CD8-positive, alpha-beta memory T cell (primary cell): Measurements from ENCODE around the gene TBC1D26. TPM values are rescaled to one million over a fixed set of nuclear protein-coding genes. Genes with fewer than 3 reads are reported as not detected.
"Not testable (repeated sequence)": the region's sequence is repeated elsewhere in the genome, so short reads cannot be mapped to it uniquely, and the experiment has no call there.

ENCODE experiments used
- CTCF ChIA-PET: fragments of 350-600 bp; sonication (Branson Sonifier 250); formaldehyde crosslinking; loops from one replicate; lab custom pipeline; 2021; ENCODE audit warnings: antibody characterized with exemption; lab: Charles Lee
- POLR2A ChIA-PET: fragments of 350-600 bp; sonication (Branson Sonifier 250); formaldehyde crosslinking; loops from one replicate; lab custom pipeline; 2021; ENCODE audit warnings: antibody characterized with exemption; lab: Charles Lee
- DNase-seq, 5 donors: peaks; one replicate each; pipeline versions ENCODE4 v3.0.0 to v3.0.0-alpha.2; 2020 to 2022; ENCODE audit warnings: mixed read lengths in 1 of 5
- H3K27ac ChIP-seq: one replicate; pipeline ENCODE4 v1.7.0; 2013; ENCODE audit warnings: low read depth, mild to moderate bottlenecking, low read length, moderate library complexity
- H3K27me3 ChIP-seq: 2 replicates; pipeline ENCODE4 v1.7.0; 2013; ENCODE audit warnings: low read length, mild to moderate bottlenecking; ENCODE audit not compliant: insufficient read depth, poor library complexity, severe bottlenecking
- H3K36me3 ChIP-seq: 2 replicates; pipeline ENCODE4 v1.7.0; 2013; ENCODE audit warnings: mild to moderate bottlenecking, low read length, moderate library complexity; ENCODE audit not compliant: insufficient read depth
- H3K4me1 ChIP-seq: 2 replicates; pipeline ENCODE4 v1.7.0; 2013; ENCODE audit warnings: mild to moderate bottlenecking, low read length, moderate library complexity; ENCODE audit not compliant: insufficient read depth
- H3K4me3 ChIP-seq: 2 replicates; pipeline ENCODE4 v1.7.0; 2013; ENCODE audit warnings: mild to moderate bottlenecking, low read length
- H3K9me3 ChIP-seq: 2 replicates; pipeline ENCODE4 v1.7.0; 2013; ENCODE audit warnings: mild to moderate bottlenecking, low read length
- H3K27ac Mint-ChIP-seq, 8 donors: one replicate each; pipeline ENCODE4 v1.8.0; 2020 to 2021; ENCODE audit warnings: mixed read lengths in 8 of 8, mild to moderate bottlenecking in 6 of 8, inconsistent platforms in 3 of 8, moderate library complexity in 3 of 8
- H3K27me3 Mint-ChIP-seq, 2 donors: one replicate each; pipeline ENCODE4 v1.8.0; 2020 to 2021; ENCODE audit warnings: mixed read lengths in 2 of 2, mild to moderate bottlenecking in 1 of 2, moderate library complexity in 1 of 2
- H3K36me3 Mint-ChIP-seq, 3 donors: one replicate each; pipeline ENCODE4 v1.8.0; 2020 to 2021; ENCODE audit warnings: mixed read lengths in 3 of 3, inconsistent platforms in 1 of 3, mild to moderate bottlenecking in 1 of 3
- H3K4me1 Mint-ChIP-seq, 3 donors: one replicate each; pipeline ENCODE4 v1.8.0; 2020 to 2021; ENCODE audit warnings: mixed read lengths in 3 of 3, inconsistent platforms in 1 of 3, mild to moderate bottlenecking in 1 of 3
- H3K4me3 Mint-ChIP-seq, 7 donors: one replicate each; pipeline ENCODE4 v1.8.0; 2020 to 2021; ENCODE audit warnings: mixed read lengths in 7 of 7, mild to moderate bottlenecking in 6 of 7, moderate library complexity in 4 of 7, inconsistent platforms in 2 of 7
- H3K9me3 Mint-ChIP-seq, 5 donors: one replicate each; pipeline ENCODE4 v1.8.0; 2020 to 2022; ENCODE audit warnings: mixed read lengths in 5 of 5, mild to moderate bottlenecking in 3 of 5, moderate library complexity in 2 of 5, inconsistent platforms in 1 of 5
- polyA plus RNA-seq: library from polyadenylated mRNA; unstranded; fragments of 300-500 nt; fragmentation: Illumina TruSeq; gene quantifications from one replicate; pipeline ENCODE4 v1.2.3, GENCODE V29; 2021
- total RNA-seq, 2 experiments: library from RNA; stranded (reverse); gene quantifications; one replicate each; pipeline ENCODE4 v1.2.3, GENCODE V29; 2021

TBC1D26 gene
- total and polyA plus RNA-seq, 3 experiments from 2014 or later = 0.20 to 0.26 (median 0.23) TPM

DNA sequence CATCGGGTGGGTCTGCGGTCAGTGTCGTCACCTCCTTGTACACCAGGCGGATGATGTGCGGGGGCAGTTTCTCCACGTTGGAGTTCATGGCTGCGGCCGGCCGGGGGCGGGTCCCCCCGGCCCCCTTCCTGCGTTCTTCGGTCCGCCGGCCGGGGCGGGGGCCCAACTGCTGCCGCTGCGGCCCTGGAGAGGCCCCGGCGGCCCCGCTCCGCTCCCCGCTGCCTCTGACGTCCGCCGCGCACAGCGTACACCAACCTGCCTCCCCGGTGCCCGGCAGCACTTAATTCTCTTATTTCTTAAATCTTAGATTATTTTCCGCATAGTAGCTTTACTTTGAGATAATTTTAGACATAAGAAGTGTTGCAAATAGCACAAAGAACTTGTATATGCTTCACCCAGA, 27.3 kb upstream of the TBC1D26 start:
- H3K4me1 Mint-ChIP-seq, POLR2A ChIA-PET, CTCF ChIA-PET, H3K27me3 ChIP-seq, H3K4me1 ChIP-seq, H3K9me3 ChIP-seq, H3K4me3 ChIP-seq, H3K27ac ChIP-seq, H3K36me3 ChIP-seq, H3K27ac Mint-ChIP-seq, DNase-seq, H3K27me3 Mint-ChIP-seq, H3K4me3 Mint-ChIP-seq: not testable (repeated sequence)
- peaks cover 30 to 54% (median 41%) of the 10 kb centered on the region in 3 donors for H3K36me3 Mint-ChIP-seq
- peaks cover 8 to 26% (median 16%) of the 10 kb centered on the region in 5 donors for H3K9me3 Mint-ChIP-seq

DNA sequence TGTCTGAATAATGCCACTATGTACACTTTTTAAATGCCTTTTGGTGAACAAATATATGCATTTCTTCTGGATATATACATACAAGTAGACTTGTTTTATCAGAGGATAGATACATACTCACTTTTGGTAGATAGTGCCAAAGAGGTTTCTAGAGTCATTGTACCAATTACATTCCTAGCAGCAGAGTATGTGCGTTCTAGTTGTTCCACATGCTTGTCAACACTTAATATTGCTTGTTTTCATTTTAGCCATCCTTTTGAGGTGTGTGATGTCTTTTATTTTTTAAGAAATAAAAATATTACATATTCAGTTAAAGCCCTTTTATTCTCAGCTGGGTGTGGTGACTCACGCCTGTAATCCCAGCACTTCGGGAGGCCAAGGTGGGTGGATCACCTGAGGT, 23.2 kb upstream of the TBC1D26 start:
- H3K27me3 Mint-ChIP-seq, POLR2A ChIA-PET, DNase-seq, H3K27ac ChIP-seq, H3K4me1 ChIP-seq, H3K27ac Mint-ChIP-seq, H3K4me3 ChIP-seq, H3K27me3 ChIP-seq, CTCF ChIA-PET, H3K9me3 ChIP-seq, H3K36me3 ChIP-seq, H3K4me3 Mint-ChIP-seq, H3K4me1 Mint-ChIP-seq: not testable (repeated sequence)
- Mint-ChIP-seq H3K36me3 (peaks cover 31 to 60% (median 58%) of the 10 kb centered on the region in 3 donors), H3K9me3 (peaks cover 17 to 45% (median 28%) of the 10 kb centered on the region in 5 donors)

DNA sequence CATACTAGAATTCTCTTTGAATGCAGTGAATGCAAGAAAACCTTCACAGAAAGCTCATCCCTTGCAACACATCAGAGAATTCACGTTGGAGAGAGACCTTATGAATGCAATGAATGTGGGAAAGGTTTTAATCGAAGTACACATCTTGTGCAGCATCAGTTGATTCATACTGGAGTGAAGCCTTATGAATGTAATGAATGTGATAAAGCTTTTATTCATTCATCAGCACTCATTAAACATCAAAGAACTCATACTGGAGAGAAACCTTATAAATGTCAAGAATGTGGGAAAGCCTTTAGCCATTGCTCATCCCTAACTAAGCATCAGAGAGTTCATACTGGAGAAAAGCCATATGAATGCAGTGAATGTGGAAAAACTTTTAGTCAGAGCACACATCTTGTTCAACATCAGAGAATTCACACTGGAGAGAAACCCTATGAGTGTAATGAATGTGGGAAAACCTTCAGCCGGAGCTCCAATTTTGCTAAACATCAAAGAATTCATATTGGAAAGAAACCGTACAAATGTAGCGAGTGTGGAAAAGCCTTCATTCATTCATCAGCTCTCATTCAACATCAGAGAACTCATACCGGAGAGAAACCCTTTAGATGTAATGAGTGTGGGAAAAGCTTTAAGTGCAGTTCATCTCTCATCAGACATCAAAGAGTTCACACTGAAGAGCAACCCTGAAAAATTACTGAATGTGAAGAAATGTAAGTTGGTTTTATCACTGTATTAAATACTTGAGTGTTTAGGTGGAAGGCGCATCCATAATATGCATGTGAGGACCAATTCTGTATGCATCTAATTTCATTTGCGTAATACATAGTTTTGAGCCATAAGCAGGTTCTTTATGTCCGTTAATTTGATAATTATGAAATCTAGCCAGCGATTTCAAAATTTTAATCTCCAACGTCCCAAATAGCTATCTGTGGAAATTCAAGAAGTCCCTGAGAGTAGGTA, 15.2 kb upstream of the TBC1D26 start:
- DNase-seq, H3K4me1 ChIP-seq, H3K36me3 ChIP-seq, H3K4me1 Mint-ChIP-seq, H3K27ac Mint-ChIP-seq, H3K4me3 ChIP-seq, H3K27me3 ChIP-seq, CTCF ChIA-PET, H3K27ac ChIP-seq, H3K27me3 Mint-ChIP-seq, H3K4me3 Mint-ChIP-seq: not testable (repeated sequence)
- Mint-ChIP-seq H3K9me3 (peaks cover 20 to 57% (median 57%) of the 10 kb centered on the region in 5 donors), H3K36me3 (peaks cover 11 to 36% (median 27%) of the 10 kb centered on the region in 3 donors)
- POLR2A ChIA-PET = interaction anchor here (0.7 kb wide), 1 partner anchor 493 kb away, joined by 4 read pairs; no protein-coding TSS in a partner anchor
- H3K9me3 ChIP-seq = peaks cover 10% of the 10 kb centered on the region

DNA sequence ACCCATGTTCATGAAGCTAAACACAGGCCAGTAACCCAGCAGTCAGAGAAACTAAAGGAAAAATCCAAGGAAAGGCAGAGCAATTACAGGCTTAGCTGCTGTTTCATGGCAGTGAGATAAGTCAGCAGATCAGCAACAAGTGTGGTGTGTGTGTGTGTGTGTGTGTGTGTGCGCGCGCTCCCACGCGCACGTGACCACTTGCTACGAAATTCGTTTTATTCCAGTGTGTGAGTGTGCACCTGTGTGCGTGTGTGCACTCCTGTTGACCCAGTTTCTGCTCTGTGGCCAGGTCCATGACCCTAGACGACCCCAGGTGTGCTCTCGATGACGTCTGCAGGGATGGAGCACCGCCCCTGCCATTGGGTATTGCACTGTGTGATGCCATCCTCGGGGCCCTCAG, 1.5 kb upstream of the TBC1D26 start:
- peaks cover 6 to 10% (median 10%) of the 10 kb centered on the region in 5 donors for H3K9me3 Mint-ChIP-seq
- H3K27ac Mint-ChIP-seq, H3K4me3 Mint-ChIP-seq, DNase-seq, H3K27ac ChIP-seq, H3K27me3 ChIP-seq, H3K36me3 ChIP-seq, H3K36me3 Mint-ChIP-seq, H3K4me1 Mint-ChIP-seq, POLR2A ChIA-PET, H3K4me3 ChIP-seq, CTCF ChIA-PET, H3K9me3 ChIP-seq, H3K27me3 Mint-ChIP-seq, H3K4me1 ChIP-seq: not testable (repeated sequence)

DNA sequence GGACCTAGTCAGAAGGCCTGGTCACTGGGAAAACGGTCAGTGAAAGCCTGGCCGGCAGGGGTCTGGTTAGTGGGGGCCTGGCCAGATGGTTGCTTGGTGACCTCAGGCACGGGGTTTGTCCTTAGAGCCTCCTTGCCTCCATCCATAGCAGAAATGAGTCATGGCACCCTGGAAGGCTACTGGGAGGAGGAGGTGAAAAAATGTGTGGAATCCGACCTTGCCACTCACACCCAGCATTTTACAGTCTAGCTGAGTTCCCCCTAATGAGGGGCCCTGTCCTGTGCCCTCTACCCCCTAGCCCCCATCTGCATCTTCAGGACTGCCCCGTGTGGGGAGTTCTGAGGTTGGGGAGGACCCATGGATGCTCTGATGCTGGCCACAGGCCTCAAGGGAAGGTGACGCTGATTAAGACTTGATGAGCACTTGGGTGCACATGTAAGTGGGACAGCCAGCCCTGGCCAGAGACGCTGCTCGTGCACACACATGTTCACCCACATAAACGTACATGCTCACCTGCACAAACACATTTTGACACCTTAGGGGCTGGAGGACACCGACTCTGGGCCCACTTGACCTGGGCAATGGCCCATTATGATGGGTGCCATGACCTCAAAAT, 1.2 kb downstream of the TBC1D26 start:
- H3K4me1 Mint-ChIP-seq, DNase-seq, H3K27me3 Mint-ChIP-seq, H3K27ac Mint-ChIP-seq, H3K4me3 Mint-ChIP-seq, CTCF ChIA-PET, H3K4me1 ChIP-seq, H3K9me3 ChIP-seq, H3K36me3 ChIP-seq, H3K9me3 Mint-ChIP-seq, H3K27ac ChIP-seq, H3K27me3 ChIP-seq, H3K4me3 ChIP-seq, H3K36me3 Mint-ChIP-seq, POLR2A ChIA-PET: not testable (repeated sequence)

DNA sequence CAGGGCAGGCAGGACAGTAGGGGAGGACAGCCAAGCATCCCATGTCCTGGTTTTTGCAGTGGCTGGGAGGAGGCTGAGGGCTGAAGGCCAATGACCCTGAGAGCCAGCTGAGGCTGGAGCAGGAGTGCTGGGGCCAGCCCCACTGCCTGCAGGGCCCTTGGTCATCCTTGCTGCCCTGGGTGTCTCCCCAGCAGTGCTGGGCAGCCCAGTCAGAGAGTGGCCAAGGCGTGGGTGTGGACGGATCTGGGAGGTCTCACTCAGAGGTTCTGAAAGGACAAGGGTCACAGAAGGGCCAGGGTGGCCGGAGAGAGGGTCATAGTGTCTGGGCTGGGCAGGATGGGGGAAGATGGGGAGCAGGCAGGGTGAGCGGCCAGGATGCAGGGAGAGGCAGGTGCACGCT, 4.5 kb downstream of the TBC1D26 start:
- H3K4me3 Mint-ChIP-seq, H3K27ac ChIP-seq, H3K27me3 ChIP-seq, H3K4me3 ChIP-seq, CTCF ChIA-PET, H3K4me1 ChIP-seq, H3K4me1 Mint-ChIP-seq, DNase-seq, POLR2A ChIA-PET, H3K27me3 Mint-ChIP-seq, H3K36me3 Mint-ChIP-seq, H3K9me3 Mint-ChIP-seq, H3K9me3 ChIP-seq, H3K36me3 ChIP-seq: not testable (repeated sequence)
- H3K27ac Mint-ChIP-seq = peak overlapping the region in 1 of 8 donors; percentile 63

DNA sequence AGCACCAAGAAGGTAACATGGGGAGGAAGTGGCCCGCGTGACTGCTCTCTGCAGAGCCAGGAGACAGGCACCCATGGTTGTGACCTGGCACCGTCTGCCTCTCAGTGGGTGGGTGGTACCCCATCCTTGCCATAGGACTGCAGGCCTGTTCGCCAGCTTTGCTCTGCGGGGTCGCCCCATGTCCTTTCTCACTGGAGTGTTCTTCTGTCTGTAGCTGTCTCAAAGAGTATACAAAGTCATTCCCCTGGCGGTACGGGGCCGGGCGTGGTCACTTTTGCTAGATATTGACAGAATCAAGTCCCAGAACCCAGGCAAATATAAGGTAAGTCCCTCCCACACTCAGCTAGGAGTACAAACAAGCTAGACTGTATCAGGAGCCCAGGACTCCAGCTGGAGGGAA, 6.0 kb downstream of the TBC1D26 start:
- no peaks in the 10 kb centered on the region for H3K9me3 ChIP-seq
- H3K27me3 ChIP-seq = no peaks in the 10 kb centered on the region
- ChIA-PET CTCF (no interaction called here), POLR2A (no interaction called here)
- Mint-ChIP-seq H3K4me3 (no peak overlapping the region), H3K36me3 (no peaks in the 10 kb centered on the region), H3K27ac (no peak overlapping the region), H3K4me1 (no peaks in the 10 kb centered on the region), H3K27me3 (peaks cover 2 to 5% of the 10 kb centered on the region in 2 donors), H3K9me3 (no peaks in the 10 kb centered on the region)
- H3K27ac ChIP-seq = no peak overlapping the region
- no peaks in the 10 kb centered on the region for H3K4me1 ChIP-seq
- H3K4me3 ChIP-seq = no peak overlapping the region
- no peak for DNase-seq
- H3K36me3 ChIP-seq = no peaks in the 10 kb centered on the region

DNA sequence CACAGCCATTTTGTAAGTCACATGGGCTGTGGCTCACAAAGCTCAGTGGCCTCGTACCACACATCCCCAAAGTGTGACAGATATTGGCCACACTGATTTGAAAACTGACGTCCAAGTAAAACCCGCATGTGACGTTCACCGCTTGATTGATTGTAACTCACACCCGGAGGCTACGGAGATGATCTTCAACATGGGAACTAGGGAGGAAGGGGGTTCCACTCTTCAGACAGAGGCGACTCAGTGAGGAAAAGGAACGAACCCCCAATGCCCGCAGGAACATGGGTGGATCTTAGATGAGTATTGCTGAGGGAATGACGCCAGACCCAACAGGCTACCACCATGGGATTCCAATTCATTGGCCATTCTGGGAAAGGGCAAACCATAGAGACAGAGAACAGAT, 7.2 kb downstream of the TBC1D26 start:
- POLR2A ChIA-PET, H3K4me1 ChIP-seq, H3K27me3 ChIP-seq, H3K4me1 Mint-ChIP-seq, DNase-seq, H3K4me3 ChIP-seq, H3K9me3 ChIP-seq, H3K9me3 Mint-ChIP-seq, H3K36me3 ChIP-seq, H3K4me3 Mint-ChIP-seq, CTCF ChIA-PET, H3K27ac ChIP-seq, H3K27me3 Mint-ChIP-seq, H3K27ac Mint-ChIP-seq, H3K36me3 Mint-ChIP-seq: not testable (repeated sequence)
